ENCODE results near the gene SERPINB13. TPM values are rescaled to one million over a fixed set of nuclear protein-coding genes. Genes with fewer than 3 reads are reported as not detected.
"Not testable (repeated sequence)": the region's sequence is repeated elsewhere in the genome, so short reads cannot be mapped to it uniquely, and the experiment has no call there.

The SERPINB13 gene
- total RNA-seq, 1 donor from 2014 or later: not detected

- DNase-seq (ENCODE audit: low spot score): not testable (repeated sequence)
Measured at GRCh38 chr18:63644694-63645093, 57.6 kb downstream of the SERPINB13 start.

- no peak for DNase-seq (ENCODE audit: low spot score)
Measured at GRCh38 chr18:63646936-63647335, 59.8 kb downstream of the SERPINB13 start.

GRCh38 chr18:63648241-63648640 lies 61.1 kb downstream of the SERPINB13 start:
- no peak for DNase-seq (ENCODE audit: low spot score)

Other genes starting within 250 kb of the SERPINB13 start
- 55.6 TPM for gene KDSR, start 220.1 kb upstream of the SERPINB13 start, total RNA-seq
- 47.9 TPM for gene VPS4B, start 164.9 kb upstream of the SERPINB13 start, total RNA-seq
- gene SERPINB5, start 110.4 kb upstream of the SERPINB13 start, total RNA-seq: not detected
- not detected for gene SERPINB12, start 45.0 kb upstream of the SERPINB13 start, total RNA-seq
- gene SERPINB4, start 56.9 kb downstream of the SERPINB13 start, total RNA-seq: not detected
- gene SERPINB3, start 74.5 kb downstream of the SERPINB13 start, total RNA-seq: not detected
- not detected for gene SERPINB11, start 115.6 kb downstream of the SERPINB13 start, total RNA-seq
- gene SERPINB7, start 188.1 kb downstream of the SERPINB13 start, total RNA-seq: not detected

All from mesenteric fat pad (tissue), 1 donor.